ENCODE data around the gene ASB1.
A peak's percentile ranks its signal among the peaks of the same experiment; 100 is the strongest.

Gene ASB1

GRCh38 chr2:238473014-238473413 lies 46.3 kb downstream of the ASB1 start:
- DNase-seq: no peak

- DNase-seq: no peak
These were observed 46.8 kb downstream of the ASB1 start for GRCh38 chr2:238473523-238473922.

DNA sequence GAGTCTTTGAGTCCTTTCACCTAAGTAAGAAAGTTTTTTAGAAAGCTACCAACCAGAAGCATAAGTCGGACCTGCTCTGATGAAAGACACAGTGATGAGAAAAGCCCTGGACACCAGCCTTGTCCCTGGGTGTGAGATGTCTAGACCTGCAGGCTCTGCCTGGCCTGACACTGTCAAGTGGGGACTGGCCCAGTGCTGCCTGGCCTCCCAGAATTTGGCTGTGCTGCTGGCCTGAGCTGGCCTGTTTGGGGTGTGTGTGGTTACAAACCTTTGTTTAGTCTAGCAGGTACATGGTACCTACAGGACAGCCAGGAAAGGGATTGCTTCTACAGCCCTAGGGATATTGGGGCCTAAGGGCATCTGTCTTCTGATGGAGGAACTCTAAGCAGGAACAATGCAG lies 48.3 kb downstream of the ASB1 start:
- no peak for DNase-seq

DNA sequence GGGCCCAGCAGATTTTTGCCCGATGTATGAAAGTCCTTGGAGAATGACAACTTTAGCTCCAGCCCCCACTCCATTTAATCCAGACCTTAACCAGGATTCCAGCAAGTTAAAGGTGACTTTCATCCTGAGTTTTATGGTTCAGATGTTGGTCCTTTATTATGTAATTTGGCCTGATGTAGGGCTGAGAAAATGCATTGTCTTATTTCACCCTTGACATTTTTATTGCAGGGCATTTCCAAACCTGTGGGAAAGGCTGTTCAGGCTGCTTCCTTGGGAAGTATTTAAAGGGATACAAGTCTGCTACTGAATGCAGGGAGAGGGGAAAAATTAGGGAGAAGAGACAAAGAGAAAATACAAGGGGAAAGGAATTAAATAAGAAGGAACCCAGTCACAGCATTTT lies 48.8 kb downstream of the ASB1 start:
- no peak for DNase-seq

GRCh38 chr2:238476258-238476657 lies 49.5 kb downstream of the ASB1 start:
- DNase-seq: no peak

GRCh38 chr2:238478216-238478615 lies 51.5 kb downstream of the ASB1 start:
- no peak for DNase-seq

DNA sequence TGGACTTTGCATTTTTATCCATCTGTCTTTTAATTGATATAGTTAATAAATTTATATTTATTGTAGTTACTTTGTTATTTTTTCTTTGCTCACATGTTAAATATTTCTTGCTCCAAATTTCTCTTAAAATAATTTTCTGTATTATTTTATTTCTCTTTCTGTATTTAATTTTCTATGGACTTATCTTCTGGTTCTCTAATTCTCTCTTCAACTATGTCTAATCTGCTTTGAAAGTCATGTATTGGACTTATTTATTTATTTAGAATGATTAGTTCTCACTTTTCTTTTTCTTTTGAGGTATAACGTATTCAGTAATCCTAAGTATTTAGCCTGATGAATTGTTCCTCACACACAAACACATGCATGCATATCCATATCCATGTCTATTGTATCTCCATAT lies 53.1 kb downstream of the ASB1 start:
- DNase-seq: no peak

DNA sequence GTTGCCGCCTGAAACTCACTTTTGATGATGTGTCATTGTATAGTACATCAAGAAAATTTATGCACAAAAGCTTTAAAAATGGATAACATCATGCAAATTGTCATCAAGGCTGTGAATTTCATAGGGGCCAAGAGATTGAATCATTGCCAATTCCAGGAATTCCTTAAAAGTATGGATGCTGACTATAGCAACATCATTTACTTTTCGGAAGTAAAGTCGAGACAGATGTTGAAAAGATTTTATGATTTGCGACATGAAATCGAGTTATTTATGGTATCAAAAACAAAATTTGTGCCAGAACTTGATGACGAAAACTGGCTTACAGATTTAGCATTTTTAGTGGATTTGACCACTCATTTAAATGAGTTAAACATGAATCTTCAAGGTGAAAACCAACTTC lies 56.3 kb downstream of the ASB1 start:
- peak; percentile 47 for DNase-seq

DNA sequence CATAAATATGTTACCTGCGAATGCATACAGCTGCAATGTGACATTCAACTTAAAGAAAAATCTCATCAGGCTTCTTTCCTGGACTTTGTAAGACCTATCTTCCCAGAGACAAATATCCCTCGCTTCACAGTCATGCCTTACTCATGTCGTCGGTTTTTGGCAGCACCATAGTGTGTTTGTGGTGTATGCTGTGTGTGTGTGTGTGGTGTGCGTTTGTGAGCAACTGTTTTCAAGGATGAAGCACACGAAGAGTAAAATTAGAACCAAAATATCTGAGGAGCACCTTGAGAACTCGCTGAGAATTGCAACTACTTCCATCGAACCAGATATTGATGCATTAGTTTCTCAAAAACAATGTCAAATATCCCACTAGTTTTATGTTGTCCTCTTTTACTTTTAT lies 56.9 kb downstream of the ASB1 start:
- peak; percentile 12 for DNase-seq

GRCh38 chr2:238484522-238485452 lies 58.1 kb downstream of the ASB1 start:
- no peak for DNase-seq

GRCh38 chr2:238486123-238486848 lies 59.6 kb downstream of the ASB1 start:
- no peak for DNase-seq

DNA sequence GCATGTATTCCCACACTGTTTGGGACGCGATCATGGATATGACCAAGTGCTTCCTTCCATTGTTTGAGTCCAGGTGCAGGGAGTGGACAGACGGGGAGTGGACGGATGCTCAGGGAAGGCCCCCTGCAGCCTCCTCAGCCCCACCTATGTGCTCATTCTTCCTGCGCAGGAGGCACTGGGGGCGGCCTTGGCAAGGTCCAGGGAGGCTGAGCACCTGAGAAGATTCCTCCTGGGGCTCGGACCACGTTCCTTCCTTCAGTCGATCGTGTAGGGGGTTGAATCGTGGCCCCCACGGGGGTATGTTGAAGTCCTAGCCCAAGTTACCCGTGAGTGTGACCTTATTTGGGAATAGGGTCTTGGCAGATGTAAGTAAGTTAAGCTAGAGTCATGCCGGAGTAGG lies 60.4 kb downstream of the ASB1 start:
- no peak for DNase-seq

GRCh38 chr2:238487652-238488346 lies 61.1 kb downstream of the ASB1 start:
- DNase-seq: no peak

- no peak for DNase-seq
These were observed 61.7 kb downstream of the ASB1 start for GRCh38 chr2:238488347-238488826.

DNA sequence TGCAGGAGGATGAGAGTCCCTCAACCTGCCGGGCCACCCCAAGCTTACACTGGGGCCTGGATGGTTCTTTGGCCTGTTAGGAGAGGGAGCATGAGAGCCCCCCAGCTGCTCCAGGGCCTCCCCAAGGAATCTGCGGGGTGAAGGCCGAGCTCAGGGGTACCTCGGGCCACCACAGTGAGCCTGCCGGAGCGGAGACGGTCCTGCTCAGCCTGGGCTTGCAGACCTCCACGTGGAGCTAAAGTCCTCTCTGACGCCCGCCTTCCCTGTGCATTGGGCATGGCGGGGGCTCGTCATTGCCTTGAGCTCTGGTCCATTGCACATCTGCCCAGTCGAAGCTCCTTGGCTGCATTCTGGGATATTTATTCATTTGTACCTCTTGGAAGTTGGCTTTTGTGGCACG lies 62.7 kb downstream of the ASB1 start:
- DNase-seq: no peak

GRCh38 chr2:238489896-238490295 lies 63.2 kb downstream of the ASB1 start:
- DNase-seq: no peak

DNA sequence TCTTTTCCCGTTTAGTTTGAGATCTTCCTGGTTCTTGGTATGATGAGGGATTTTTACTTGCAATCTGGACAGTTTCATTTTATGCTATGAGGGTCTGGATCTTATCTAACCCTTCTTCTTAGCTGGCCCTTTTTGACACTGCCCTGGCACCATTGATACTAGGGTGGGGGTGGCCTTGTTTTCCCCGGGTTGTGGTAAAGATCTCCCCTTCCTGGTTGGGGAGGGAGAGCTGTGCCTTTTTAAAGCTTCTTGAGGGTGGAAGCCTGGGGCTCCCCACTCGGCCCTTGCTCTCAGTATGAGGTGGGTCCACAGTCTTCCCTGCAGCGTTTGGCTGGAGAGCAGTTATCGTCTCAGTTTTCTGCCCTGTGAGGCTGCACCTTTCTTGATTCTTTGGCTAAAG lies 66.1 kb downstream of the ASB1 start:
- DNase-seq: no peak

GRCh38 chr2:238493411-238493810 lies 66.7 kb downstream of the ASB1 start:
- DNase-seq: no peak

DNA sequence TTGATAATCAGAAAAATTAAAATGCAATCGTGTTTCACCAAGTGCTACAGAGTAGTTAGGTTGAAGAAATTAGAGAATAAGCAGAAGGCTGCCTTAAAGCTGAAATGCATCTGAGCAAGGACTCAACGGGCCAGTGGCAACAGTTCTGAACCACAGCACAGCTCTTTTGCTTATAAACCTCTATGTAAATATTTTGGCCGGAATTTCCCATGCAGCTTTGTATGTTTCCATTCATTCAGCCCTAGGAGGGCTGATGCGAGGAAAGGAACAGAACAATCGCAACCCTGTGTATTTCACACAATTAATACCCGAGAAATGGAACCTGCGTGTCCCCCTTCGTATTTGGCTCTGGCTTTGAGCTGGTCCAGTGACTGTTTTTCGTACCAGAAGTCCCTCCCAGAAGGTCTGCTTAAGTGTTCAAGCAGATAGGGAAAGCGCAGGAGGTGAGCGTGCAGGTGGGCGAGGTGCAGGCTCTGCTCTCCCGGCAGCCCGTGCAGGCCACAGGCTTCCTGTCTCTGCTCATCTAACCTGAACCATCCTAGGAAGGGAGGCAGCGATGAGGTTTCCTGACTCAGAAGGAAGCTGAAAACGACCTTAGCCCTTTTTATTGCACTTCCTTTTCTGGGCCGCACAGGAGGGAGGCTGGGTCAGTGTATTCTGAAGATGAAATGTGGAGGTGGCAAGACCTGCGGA lies 67.3 kb downstream of the ASB1 start:
- no peak for DNase-seq

- DNase-seq: no peak
These were observed 67.8 kb downstream of the ASB1 start for GRCh38 chr2:238494573-238494961.

- DNase-seq: no peak
These were observed 68.7 kb downstream of the ASB1 start for GRCh38 chr2:238495422-238495821.

DNA sequence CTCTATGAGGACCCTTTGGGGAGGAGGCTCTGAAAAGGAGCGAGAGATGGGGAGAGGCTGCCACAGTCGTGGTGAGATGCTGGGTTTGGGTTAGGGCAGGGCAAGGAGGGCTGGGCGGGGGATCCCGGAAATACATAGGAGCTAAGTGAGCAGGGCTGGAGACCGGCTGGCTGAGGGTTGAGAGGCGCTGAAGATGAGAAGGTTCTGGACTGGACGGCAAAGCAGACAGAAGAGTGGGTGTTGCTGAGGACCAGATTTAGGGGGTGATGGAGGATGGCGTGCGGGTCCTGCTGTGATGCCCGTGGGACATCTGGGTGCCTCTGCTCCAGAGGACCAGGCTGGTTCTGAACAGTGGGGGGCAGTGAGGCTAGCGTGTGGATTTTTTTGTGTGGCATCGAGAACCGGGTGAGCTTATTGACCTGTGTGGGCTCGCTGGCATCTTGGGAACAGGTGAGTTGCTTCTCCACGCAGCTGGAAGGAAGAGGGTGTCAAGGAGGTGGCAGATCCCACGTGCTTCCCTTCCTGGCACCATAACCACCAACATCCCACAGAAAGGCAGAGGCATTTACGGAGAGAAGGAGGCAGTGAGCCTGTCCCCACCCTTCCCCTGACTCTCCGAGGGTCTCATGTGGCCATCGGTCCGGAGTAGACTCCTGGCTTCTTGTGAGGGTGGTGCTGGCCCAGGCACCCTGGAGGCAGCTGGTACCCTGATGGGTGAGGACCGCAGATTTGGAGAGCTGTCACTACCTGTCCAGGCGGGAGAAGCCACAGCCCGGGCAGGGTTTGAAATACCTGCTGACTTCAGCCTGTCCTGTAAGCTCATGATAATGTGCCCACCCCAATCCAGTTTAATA lies 70.3 kb downstream of the ASB1 start:
- no peak for DNase-seq
